Panc1 (cell line): ENCODE results near the gene GDF10. TPM values are rescaled to one million over a fixed set of nuclear protein-coding genes. Genes with fewer than 3 reads are reported as not detected.

Experiments
- ATAC-seq: fragments of 200-7000 bp; cut with Tn5 transposase; 2 replicates; pipeline ENCODE4 v1.9.1; 2020; ENCODE audit warnings: mild to moderate bottlenecking, moderate library complexity
- BruUV-seq: library from RNA; stranded (reverse); fragments of 400-500 nt; replicated peaks from 2 replicates; lab custom pipeline; 2021; lab: Mats Ljungman, UMichigan
- CTCF ChIA-PET: fragments of 300-600 bp; sonication (Branson Sonifier 250); formaldehyde crosslinking; loops from one replicate; lab custom pipeline; 2022; ENCODE audit warnings: antibody characterized with exemption; lab: Charles Lee
- POLR2A ChIA-PET: fragments of 300-600 bp; sonication (Branson Sonifier 250); formaldehyde crosslinking; loops from one replicate; lab custom pipeline; 2022; ENCODE audit warnings: antibody characterized with exemption; lab: Charles Lee
- DNase-seq: peaks from one replicate; pipeline ENCODE4 v3.0.0-alpha.2; 2010; ENCODE audit warnings: low read depth, low spot score
- H3K27ac ChIP-seq: 2 replicates; pipeline ENCODE4 v1.5.1; 2011; ENCODE audit warnings: mild to moderate bottlenecking, low read length, inconsistent platforms
- H3K27me3 ChIP-seq: fragments of 200-500 bp; sonication (Bioruptor generic); 2 replicates; pipeline ENCODE4 v1.6.0; 2014; ENCODE audit warnings: low read length, inconsistent platforms; ENCODE audit not compliant: control insufficient read depth, insufficient read depth
- H3K36me3 ChIP-seq: fragments of 200-500 bp; sonication (Bioruptor generic); 2 replicates; pipeline ENCODE4 v1.5.1; 2014; ENCODE audit warnings: inconsistent platforms, mild to moderate bottlenecking, low read length, moderate library complexity; ENCODE audit not compliant: control insufficient read depth, insufficient read depth
- H3K4me1 ChIP-seq: 2 replicates; pipeline ENCODE4 v1.5.1; 2011; ENCODE audit warnings: inconsistent platforms, mild to moderate bottlenecking, low read length, moderate library complexity; ENCODE audit not compliant: control insufficient read depth, insufficient read depth
- H3K4me3 ChIP-seq, 2 experiments: 2 replicates each; pipeline ENCODE4 v1.5.1; 2011 to 2012; ENCODE audit warnings: low read depth in 2 of 2, low read length in 2 of 2, mild to moderate bottlenecking in 2 of 2, inconsistent platforms in 1 of 2, moderate library complexity in 1 of 2
- H3K9me3 ChIP-seq: fragments of 200-500 bp; sonication (Bioruptor generic); 2 replicates; pipeline ENCODE4 v1.5.1; 2014; ENCODE audit warnings: low read depth, mild to moderate bottlenecking, inconsistent platforms, low read length, moderate library complexity; ENCODE audit not compliant: control insufficient read depth, insufficient read depth
- POLR2AphosphoS5 ChIP-seq: IDR thresholded peaks from 2 replicates; pipeline ENCODE4 v1.6.1; 2012; ENCODE audit warnings: mild to moderate bottlenecking, low read depth, low read length, moderate library complexity
- SIN3A ChIP-seq: IDR thresholded peaks from 2 replicates; pipeline ENCODE4 v1.6.1; 2012; ENCODE audit warnings: low read depth, mild to moderate bottlenecking, low read length, moderate library complexity, borderline replicate concordance; ENCODE audit not compliant: insufficient read depth
- TCF7L2 ChIP-seq: IDR thresholded peaks from 2 replicates; pipeline ENCODE4 v1.6.1; 2011; ENCODE audit warnings: mild to moderate bottlenecking, low read depth, low read length, inconsistent platforms
- in situ Hi-C: cut with HindIII; loops from 2 replicates; pipeline ENCODE4 v1.10.0; 2016; ENCODE audit warnings: low sequenced_read_pairs, low pct_unique_long_range_greater_than_20kb
- intact Hi-C: fragments of 100-400 bp; cut with micrococcal nuclease; formaldehyde crosslinking; loops from one replicate; pipeline ENCODE4 v1.10.0; 2022; ENCODE audit not compliant: unreplicated experiment
- total RNA-seq: library from RNA; stranded (reverse); gene quantifications from one replicate; pipeline ENCODE4 v1.2.1, GENCODE V29; 2021; ENCODE audit not compliant: unreplicated experiment
- TF ChIP-seq, protein P1 (sequence below), 2 experiments: IDR thresholded peaks; 2 replicates each; pipeline ENCODE4 v1.6.1; 2011 to 2012; ENCODE audit warnings: low read depth in 2 of 2, control low read depth in 1 of 2, low read length in 1 of 2, mild to moderate bottlenecking in 1 of 2, moderate library complexity in 1 of 2; ENCODE audit not compliant: insufficient read depth in 1 of 2
- TF ChIP-seq, protein P2 (sequence below): fragments of 450-650 bp; IDR thresholded peaks from 2 replicates; pipeline ENCODE4 v1.5.1; 2017; ENCODE audit warnings: mild to moderate bottlenecking

Gene GDF10
- total RNA-seq, 1 experiment from 2014 or later: 1.2 TPM

DNA sequence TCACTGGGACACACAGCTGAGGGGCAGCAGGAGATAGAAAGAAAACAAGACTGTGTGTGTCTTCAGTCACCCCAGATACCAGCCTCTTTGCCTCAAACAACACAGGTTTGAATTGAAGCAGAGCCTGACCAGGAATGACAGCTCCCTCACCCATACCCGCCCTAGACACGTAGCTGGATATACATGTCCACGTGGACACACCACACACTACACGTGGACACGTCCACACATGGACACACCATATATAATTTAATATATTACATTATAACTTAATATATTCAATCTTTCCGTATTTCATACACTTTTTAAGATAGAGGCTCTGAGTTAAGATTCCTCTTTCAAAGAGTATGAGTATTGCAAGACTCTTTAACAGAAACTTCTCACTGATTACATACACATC is 33.5 kb downstream of the GDF10 start:
- no peak for TF ChIP-seq POLR2AphosphoS5
- TF ChIP-seq, protein P1, sequence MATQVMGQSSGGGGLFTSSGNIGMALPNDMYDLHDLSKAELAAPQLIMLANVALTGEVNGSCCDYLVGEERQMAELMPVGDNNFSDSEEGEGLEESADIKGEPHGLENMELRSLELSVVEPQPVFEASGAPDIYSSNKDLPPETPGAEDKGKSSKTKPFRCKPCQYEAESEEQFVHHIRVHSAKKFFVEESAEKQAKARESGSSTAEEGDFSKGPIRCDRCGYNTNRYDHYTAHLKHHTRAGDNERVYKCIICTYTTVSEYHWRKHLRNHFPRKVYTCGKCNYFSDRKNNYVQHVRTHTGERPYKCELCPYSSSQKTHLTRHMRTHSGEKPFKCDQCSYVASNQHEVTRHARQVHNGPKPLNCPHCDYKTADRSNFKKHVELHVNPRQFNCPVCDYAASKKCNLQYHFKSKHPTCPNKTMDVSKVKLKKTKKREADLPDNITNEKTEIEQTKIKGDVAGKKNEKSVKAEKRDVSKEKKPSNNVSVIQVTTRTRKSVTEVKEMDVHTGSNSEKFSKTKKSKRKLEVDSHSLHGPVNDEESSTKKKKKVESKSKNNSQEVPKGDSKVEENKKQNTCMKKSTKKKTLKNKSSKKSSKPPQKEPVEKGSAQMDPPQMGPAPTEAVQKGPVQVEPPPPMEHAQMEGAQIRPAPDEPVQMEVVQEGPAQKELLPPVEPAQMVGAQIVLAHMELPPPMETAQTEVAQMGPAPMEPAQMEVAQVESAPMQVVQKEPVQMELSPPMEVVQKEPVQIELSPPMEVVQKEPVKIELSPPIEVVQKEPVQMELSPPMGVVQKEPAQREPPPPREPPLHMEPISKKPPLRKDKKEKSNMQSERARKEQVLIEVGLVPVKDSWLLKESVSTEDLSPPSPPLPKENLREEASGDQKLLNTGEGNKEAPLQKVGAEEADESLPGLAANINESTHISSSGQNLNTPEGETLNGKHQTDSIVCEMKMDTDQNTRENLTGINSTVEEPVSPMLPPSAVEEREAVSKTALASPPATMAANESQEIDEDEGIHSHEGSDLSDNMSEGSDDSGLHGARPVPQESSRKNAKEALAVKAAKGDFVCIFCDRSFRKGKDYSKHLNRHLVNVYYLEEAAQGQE (IDR thresholded peaks at IDR 0.05; ENCODE audit: insufficient read depth in 1 of 2, low read depth in 2 of 2, low read length in 1 of 2): no peak
- no peak for TF ChIP-seq SIN3A
- TF ChIP-seq, protein P2, sequence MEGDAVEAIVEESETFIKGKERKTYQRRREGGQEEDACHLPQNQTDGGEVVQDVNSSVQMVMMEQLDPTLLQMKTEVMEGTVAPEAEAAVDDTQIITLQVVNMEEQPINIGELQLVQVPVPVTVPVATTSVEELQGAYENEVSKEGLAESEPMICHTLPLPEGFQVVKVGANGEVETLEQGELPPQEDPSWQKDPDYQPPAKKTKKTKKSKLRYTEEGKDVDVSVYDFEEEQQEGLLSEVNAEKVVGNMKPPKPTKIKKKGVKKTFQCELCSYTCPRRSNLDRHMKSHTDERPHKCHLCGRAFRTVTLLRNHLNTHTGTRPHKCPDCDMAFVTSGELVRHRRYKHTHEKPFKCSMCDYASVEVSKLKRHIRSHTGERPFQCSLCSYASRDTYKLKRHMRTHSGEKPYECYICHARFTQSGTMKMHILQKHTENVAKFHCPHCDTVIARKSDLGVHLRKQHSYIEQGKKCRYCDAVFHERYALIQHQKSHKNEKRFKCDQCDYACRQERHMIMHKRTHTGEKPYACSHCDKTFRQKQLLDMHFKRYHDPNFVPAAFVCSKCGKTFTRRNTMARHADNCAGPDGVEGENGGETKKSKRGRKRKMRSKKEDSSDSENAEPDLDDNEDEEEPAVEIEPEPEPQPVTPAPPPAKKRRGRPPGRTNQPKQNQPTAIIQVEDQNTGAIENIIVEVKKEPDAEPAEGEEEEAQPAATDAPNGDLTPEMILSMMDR: no peak
- H3K9me3 ChIP-seq: no peaks in the 10 kb centered on the region
- ChIA-PET CTCF (no interaction called here), POLR2A (no interaction called here)
- intact Hi-C loops: no loop called here
- H3K36me3 ChIP-seq: no peaks in the 10 kb centered on the region
- no peak overlapping the region for H3K4me3 ChIP-seq
- DNase-seq (no peak), ATAC-seq (no peak)
- H3K27me3 ChIP-seq: peaks cover 23% of the 10 kb centered on the region
- no peaks in the 10 kb centered on the region for H3K4me1 ChIP-seq
- in situ Hi-C loops: no loop called here
- no peak overlapping the region for H3K27ac ChIP-seq
- BruUV-seq: no TSS peak

DNA sequence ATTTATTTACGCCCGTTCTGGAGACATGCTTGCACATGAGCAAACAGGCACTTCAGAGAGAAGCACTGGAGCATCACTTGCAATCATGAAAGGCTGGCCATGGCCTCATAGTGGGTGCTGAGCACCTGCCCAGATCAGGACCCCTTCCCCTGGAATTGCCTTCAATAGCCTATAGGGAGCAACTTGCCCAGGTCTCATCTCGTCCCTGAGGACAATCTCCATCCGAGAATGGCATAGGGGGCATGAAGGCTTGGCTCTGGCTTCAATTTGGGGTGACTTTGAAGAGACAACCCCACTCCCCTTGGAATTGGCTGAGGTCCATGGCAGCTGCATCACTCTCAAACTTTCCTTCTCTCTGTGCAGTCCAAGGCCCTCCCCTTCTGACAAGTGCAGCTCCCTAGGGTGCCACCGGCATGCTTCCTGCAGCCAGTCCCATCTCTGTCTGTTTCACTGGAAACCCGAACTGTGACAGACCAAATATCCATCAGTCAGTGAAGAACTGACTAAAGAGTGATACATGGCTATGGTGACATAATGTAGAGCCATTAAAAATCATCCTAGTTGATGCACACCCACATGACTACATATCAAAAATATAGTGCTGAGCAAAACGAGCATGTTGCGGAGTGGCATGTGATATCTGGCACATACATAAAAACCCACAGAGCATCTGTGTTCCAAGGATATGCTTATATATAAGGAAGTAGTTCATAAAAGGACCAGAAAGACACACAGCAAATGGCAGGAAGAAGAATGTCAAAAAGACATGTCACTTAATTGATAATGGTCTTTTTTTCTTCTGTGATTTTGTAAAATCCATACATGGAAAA is 34.7 kb downstream of the GDF10 start:
- intact Hi-C loops (no loop called here), in situ Hi-C loops (no loop called here)
- ATAC-seq (no peak), DNase-seq (no peak)
- Histone ChIP-seq H3K27ac (no peak overlapping the region), H3K9me3 (no peaks in the 10 kb centered on the region), H3K4me1 (no peaks in the 10 kb centered on the region), H3K4me3 (no peak overlapping the region), H3K27me3 (peaks cover 23% of the 10 kb centered on the region), H3K36me3 (no peaks in the 10 kb centered on the region)
- CTCF ChIA-PET: no interaction called here
- no peak for TF ChIP-seq TCF7L2
- TF ChIP-seq, protein P2: no peak
- TF ChIP-seq SIN3A: no peak
- no peak for TF ChIP-seq POLR2AphosphoS5
- TF ChIP-seq, protein P1 (IDR thresholded peaks at IDR 0.05; ENCODE audit: insufficient read depth in 1 of 2, low read depth in 2 of 2, low read length in 1 of 2): no peak
- no TSS peak for BruUV-seq
- POLR2A ChIA-PET: no interaction called here
